Right atrium auricular region (tissue), 2 donors: ENCODE data around the gene EPHB2. TPM values are rescaled to one million over a fixed set of nuclear protein-coding genes. Genes with fewer than 3 reads are reported as not detected.

Experiments used
- DNase-seq: peaks from one replicate; pipeline ENCODE4 v3.0.0-alpha.2; 2019; ENCODE audit warnings: low spot score
- H3K27ac ChIP-seq, 2 donors: fragments of 200-600 bp; sonication (generic); 1 replicate in 1 of 2; 2 replicates in 1 of 2; pipeline ENCODE4 v1.5.1; 2016 to 2019
- H3K27me3 ChIP-seq, 2 donors: fragments of 200-600 bp; sonication (generic); one replicate each; pipeline versions ENCODE4 v1.5.1 to v1.6.0; 2017 to 2019
- H3K36me3 ChIP-seq: fragments of 200-600 bp; sonication (generic); one replicate; pipeline ENCODE4 v1.5.1; 2016
- H3K4me1 ChIP-seq, 2 donors: fragments of 200-600 bp; sonication (generic); one replicate each; pipeline versions ENCODE4 v1.5.1 to v1.6.0; 2017 to 2019
- H3K4me3 ChIP-seq, 2 donors: fragments of 200-600 bp; sonication (generic); 1 replicate in 1 of 2; 2 replicates in 1 of 2; pipeline ENCODE4 v1.5.1; 2017 to 2019; ENCODE audit warnings: mild to moderate bottlenecking in 1 of 2, moderate library complexity in 1 of 2
- H3K9me3 ChIP-seq, 2 donors: fragments of 200-600 bp; sonication (generic); one replicate each; pipeline ENCODE4 v1.5.1; 2019
- total RNA-seq, 2 donors: library from RNA; depleted of rRNA; stranded (reverse); fragments of >200 nt; gene quantifications; one replicate each; pipeline ENCODE4 v1.1.0, GENCODE V29; 2016
- TF ChIP-seq, protein P1 (sequence below), 2 donors: fragments of 200-600 bp; sonication (generic); IDR thresholded peaks; one replicate each; pipeline ENCODE4 v1.5.1; 2019; ENCODE audit warnings: antibody characterized with exemption in 2 of 2

The EPHB2 gene
- total RNA-seq, 2 donors from 2014 or later: 1.8 to 2.6 TPM

- no peak for DNase-seq
- Histone ChIP-seq H3K4me3 (no peak overlapping the region), H3K27me3 (no peaks in the 10 kb centered on the region), H3K27ac (no peak overlapping the region), H3K4me1 (peaks cover 0 to 29% of the 10 kb centered on the region in 2 donors), H3K9me3 (no peaks in the 10 kb centered on the region), H3K36me3 (no peaks in the 10 kb centered on the region)
- TF ChIP-seq, protein P1, sequence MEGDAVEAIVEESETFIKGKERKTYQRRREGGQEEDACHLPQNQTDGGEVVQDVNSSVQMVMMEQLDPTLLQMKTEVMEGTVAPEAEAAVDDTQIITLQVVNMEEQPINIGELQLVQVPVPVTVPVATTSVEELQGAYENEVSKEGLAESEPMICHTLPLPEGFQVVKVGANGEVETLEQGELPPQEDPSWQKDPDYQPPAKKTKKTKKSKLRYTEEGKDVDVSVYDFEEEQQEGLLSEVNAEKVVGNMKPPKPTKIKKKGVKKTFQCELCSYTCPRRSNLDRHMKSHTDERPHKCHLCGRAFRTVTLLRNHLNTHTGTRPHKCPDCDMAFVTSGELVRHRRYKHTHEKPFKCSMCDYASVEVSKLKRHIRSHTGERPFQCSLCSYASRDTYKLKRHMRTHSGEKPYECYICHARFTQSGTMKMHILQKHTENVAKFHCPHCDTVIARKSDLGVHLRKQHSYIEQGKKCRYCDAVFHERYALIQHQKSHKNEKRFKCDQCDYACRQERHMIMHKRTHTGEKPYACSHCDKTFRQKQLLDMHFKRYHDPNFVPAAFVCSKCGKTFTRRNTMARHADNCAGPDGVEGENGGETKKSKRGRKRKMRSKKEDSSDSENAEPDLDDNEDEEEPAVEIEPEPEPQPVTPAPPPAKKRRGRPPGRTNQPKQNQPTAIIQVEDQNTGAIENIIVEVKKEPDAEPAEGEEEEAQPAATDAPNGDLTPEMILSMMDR (IDR thresholded peaks at IDR 0.05): no peak
Observed at GRCh38 chr1:22829309-22829989, 118.8 kb downstream of the EPHB2 start.

DNA sequence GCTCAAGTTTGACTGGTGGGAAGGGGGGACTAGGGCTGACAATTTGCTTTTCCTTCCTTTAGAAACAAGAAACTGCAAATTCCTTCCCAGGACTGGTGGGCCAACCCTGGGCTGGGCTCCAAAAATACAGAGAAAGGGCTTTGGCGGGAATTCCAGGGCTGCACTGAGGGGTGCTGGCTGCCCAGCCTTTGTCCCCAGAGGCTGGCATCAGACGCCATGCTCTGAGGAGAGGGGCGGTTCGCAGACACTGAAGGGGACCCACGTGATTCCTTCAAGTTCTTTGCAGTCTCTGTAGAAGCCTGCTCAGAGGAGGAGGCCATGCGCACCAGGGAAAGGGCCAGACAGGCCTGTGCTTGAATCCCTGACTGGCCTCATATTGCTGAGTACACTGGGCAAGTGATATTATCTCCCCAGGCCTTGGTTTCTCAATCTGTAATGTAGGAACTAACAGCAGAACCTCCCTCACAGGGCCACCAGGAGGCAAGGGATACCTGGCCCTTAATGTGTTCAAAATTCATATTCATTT lies 119.5 kb downstream of the EPHB2 start:
- TF ChIP-seq, protein P1 (IDR thresholded peaks at IDR 0.05): no peak
- no peaks in the 10 kb centered on the region for H3K36me3 ChIP-seq
- no peaks in the 10 kb centered on the region for H3K9me3 ChIP-seq
- peaks cover 0 to 29% of the 10 kb centered on the region in 2 donors for H3K4me1 ChIP-seq
- H3K4me3 ChIP-seq: no peak overlapping the region
- no peaks in the 10 kb centered on the region for H3K27me3 ChIP-seq
- no peak for DNase-seq
- no peak overlapping the region for H3K27ac ChIP-seq

GRCh38 chr1:22830757-22831340 lies 120.2 kb downstream of the EPHB2 start:
- Histone ChIP-seq H3K36me3 (no peaks in the 10 kb centered on the region), H3K4me3 (no peak overlapping the region), H3K9me3 (no peaks in the 10 kb centered on the region), H3K27ac (no peak overlapping the region), H3K4me1 (peaks cover 0 to 29% of the 10 kb centered on the region in 2 donors), H3K27me3 (no peaks in the 10 kb centered on the region)
- DNase-seq: no peak
- TF ChIP-seq, protein P1 (IDR thresholded peaks at IDR 0.05): no peak

DNA sequence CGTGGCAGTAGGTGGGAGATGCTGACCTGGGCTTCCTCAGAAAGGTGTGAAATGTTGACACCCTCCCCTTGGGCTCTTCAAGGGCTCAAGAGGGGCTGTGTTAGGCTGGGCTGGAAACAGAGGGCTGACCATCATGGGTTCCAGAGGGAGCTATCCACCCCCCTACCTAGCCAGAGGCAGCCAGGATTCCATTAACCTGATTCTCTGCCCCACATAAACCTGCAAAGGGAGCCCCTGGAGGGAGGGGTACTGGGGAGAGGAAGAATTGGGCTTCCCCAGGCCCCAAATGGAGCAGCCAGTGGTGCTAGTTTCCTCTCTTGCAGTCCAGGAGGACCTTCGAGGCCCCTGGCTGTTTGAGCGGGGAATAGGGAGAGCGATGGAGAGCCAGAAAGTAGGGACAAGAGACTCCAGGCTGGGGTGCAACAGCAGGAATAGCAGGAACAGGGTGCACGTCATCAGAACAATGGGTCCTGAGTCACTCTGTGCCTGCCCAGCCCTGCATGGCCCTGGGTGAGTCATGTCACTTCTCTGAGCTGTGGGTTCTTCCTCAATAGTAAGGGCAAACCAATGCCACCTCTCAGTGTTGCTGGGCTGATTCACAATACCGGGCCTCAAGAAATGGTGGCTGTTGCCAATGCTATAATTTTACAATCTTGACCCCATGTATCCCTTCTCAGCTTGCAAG lies 121.2 kb downstream of the EPHB2 start:
- no peak for DNase-seq
- peaks cover 0 to 21% of the 10 kb centered on the region in 2 donors for H3K4me1 ChIP-seq
- H3K4me3 ChIP-seq: no peak overlapping the region
- no peaks in the 10 kb centered on the region for H3K27me3 ChIP-seq
- no peaks in the 10 kb centered on the region for H3K36me3 ChIP-seq
- H3K27ac ChIP-seq: no peak overlapping the region
- TF ChIP-seq, protein P1 (IDR thresholded peaks at IDR 0.05): no peak
- no peaks in the 10 kb centered on the region for H3K9me3 ChIP-seq

GRCh38 chr1:22832414-22832786 lies 121.8 kb downstream of the EPHB2 start:
- no peaks in the 10 kb centered on the region for H3K9me3 ChIP-seq
- no peaks in the 10 kb centered on the region for H3K27me3 ChIP-seq
- H3K27ac ChIP-seq: no peak overlapping the region
- TF ChIP-seq, protein P1 (IDR thresholded peaks at IDR 0.05): no peak
- no peak for DNase-seq
- H3K4me3 ChIP-seq: no peak overlapping the region
- no peaks in the 10 kb centered on the region for H3K36me3 ChIP-seq
- peaks cover 0 to 16% of the 10 kb centered on the region in 2 donors for H3K4me1 ChIP-seq
